NCI-H2029 treated with DMSO at 0.1 percent for 48 hours (cell line): ENCODE results near the gene DLGAP3.
"Not testable (repeated sequence)": the region's sequence is repeated elsewhere in the genome, so short reads cannot be mapped to it uniquely, and the experiment has no call there.

ENCODE experiments used
- DNase-seq: peaks from one replicate; lab custom pipeline; 2025; lab: John Stamatoyannopoulos, UW

The DLGAP3 gene

DNA sequence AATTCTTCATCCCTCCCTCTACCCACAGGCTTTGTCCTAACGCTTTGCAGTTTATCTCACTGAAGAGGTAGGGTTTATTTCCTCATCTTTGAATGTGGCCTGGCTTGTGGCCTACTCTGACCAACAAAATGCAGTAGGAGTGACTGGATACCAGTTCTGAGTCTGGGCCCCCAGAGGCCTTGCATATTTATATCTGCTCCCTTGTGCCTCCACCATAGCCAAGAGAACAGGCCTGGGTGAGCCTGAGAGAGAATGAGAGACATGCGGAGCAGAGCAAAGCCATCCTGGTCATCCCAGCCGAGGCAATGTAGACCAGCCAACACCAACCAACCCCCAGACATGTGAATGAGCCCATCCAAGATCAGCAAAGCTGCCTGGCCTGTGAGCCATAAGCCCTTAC is 100.2 kb downstream of the DLGAP3 start:
- DNase-seq, result no peak

- no peak for DNase-seq
These were observed 100.8 kb downstream of the DLGAP3 start for GRCh38 chr1:34828611-34829010.

DNA sequence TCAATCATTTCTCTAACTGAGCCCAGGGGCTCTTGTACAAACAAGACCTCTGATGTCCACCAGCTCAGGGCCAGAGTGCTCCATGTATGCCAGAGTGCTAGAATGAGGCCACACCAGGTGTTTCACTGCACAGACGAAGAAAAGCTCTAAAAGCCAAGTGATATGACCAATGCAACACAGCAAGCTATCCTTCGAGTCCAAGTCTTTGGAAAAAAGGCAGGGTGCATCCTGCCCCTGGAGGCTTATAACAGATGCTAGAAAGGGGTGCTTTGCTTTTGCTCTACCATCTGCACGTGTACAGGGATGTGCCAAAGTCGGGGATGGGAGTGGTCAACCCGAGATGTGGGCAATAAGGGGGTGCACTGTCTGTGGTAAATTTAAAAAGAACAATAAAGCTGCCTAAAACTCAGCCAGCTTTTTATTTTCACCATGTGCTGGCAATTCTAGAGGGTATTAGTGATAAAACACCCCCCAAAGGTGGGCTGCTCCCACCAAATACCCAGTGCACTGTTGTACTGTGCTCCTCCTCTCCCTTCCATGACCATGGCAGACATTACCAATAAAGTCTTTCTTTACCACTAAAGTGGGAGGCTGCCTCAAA is 102.0 kb downstream of the DLGAP3 start:
- DNase-seq, result no peak

DNA sequence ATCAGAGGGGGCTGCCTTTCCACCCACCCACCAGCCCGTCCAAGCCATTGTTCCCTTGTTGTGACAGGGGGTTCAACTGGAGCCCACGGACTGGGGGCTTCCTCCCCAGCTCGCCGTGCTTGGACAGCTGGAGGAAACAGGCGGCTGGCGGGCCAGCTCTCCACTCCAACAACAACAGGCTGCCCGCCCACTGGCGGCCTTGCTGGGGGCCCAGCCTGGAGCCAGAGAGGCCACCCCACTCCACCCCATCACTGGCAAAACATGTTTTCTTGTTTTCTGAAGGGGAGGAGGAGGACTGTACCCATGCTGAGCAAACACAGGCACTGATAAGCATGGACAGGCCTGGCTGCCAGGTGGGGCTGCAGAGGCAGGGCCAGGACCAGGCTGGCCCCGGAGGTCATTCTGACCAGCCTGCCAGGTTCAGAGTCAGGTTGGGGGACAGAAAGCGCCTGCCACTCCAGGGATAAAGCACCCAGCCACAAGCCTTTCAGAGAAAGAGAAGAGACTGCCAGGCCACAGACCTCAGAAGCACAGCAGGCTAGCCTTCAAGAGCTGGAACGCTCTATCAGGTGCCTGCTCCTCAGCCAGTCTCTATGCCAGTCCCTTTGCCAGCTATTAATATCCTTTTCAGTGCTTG is 103.9 kb downstream of the DLGAP3 start:
- DNase-seq, result no peak

DNA sequence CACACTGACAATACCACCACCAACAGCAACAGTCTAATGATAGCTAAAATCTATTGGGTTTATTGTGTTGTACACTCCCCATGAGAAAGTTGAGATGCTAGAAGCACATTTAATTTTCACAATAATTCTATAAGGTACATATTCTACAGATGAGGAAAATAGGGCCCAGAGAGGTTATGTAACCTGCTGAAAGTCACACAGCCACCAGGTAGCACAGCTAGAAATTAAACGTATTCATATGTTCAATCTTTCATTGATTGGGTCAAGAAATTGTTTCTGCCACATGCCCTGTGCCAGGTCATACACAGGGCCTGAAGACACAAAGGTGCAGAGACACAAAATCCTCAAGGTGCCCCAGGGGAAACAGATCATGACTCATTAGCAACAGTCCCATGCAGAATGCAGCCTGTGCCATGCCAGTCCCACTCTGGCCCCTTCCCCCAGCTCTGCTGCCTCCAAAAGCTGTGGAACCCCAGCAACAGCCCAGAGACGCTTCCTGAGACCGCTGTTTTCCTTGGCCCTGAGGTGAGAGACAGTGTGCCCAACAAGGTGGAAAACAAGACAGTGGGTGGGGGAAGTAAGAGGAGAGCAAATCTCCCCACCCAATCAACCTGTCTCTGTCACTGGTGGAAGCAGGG is 104.5 kb downstream of the DLGAP3 start:
- DNase-seq, result no peak

- no peak for DNase-seq
These were observed 107.2 kb downstream of the DLGAP3 start for GRCh38 chr1:34822202-34822601.

DNA sequence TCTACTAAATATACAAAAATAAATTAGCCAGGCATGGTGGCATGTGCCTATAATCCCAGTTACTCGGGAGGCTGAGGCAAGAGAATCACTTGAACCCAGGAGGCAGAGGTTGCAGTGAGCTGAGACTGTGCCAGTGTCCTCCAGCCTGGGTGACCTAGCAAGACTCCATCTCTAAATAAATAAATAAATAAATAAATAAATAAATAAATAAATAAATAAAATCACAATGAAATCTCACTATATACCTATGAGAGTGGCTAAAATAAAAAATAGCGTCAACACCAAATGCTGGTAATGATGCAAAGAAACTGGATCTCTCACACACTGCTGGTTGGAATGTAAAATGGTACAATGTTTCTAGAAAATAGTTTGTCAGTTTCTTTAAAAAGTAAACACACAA is 110.6 kb downstream of the DLGAP3 start:
- DNase-seq, result not testable (repeated sequence)

- DNase-seq, result no peak
These were observed 112.7 kb downstream of the DLGAP3 start for GRCh38 chr1:34816778-34817177.

DNA sequence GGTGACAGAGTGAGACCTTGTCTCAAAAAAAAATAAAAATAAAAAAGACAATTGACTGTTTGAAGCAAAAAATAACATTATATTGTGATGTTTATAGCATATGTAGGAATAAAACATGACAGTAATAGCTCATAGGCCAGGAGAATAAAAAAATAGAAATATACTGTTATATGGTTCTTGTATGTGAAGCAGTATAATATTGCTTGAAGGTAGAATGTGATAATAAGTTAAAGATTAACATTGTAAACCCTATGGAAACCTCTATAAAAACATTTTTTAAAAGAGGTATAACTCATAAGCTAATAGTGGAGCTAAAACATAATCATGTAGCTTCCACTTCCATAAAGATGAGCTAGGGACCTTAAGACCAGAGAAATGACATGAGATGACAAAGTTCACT is 113.1 kb downstream of the DLGAP3 start:
- DNase-seq, result no peak
